Cardiac fibroblast (primary cell): ENCODE data around the gene SERPINA4.

Source experiments
- DNase-seq, 2 donors: peaks; one replicate each; pipeline versions ENCODE4 v3.0.0 to v3.0.0-alpha.2; 2010; ENCODE audit warnings: low read depth in 2 of 2
- H3K4me3 ChIP-seq, 2 donors: replicated peaks in 1 of 2; 1 replicate in 1 of 2; 2 replicates in 1 of 2; pipeline ENCODE4 v1.5.1; 2011; ENCODE audit warnings: low read depth in 2 of 2, low read length in 2 of 2, mild to moderate bottlenecking in 2 of 2, moderate library complexity in 1 of 2
- CTCF ChIP-seq: IDR thresholded peaks from one replicate; pipeline ENCODE4 v1.5.1; 2011; ENCODE audit warnings: low read depth, mild to moderate bottlenecking, low read length, inconsistent platforms

SERPINA4 gene

DNA sequence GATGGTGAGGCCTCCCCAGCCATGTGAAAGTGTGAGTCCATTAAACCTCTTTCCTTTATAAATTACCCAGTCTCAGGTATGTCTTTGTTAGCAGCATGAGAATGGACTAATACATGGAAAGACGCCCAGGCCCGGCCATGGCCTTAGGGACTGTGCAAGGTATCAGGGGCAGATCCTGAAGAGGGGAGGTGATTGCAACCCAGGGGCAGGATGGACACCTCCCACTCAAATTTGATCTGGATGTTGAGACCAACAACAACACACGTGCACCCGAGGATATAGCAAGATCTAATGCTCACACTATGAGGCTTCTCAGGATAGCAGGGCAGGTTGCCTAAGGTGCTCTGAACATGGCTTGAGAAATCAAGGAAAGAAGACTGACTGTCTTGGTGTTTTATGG is 13.5 kb upstream of the SERPINA4 start:
- no peak for DNase-seq
- no peak for TF ChIP-seq CTCF
- no peak overlapping the region for H3K4me3 ChIP-seq

GRCh38 chr14:94548131-94548998 is 12.9 kb upstream of the SERPINA4 start:
- DNase-seq: peak in 1 of 2 donors; percentile 55
- H3K4me3 ChIP-seq: no peak overlapping the region
- no peak for TF ChIP-seq CTCF

- H3K4me3 ChIP-seq: no peak overlapping the region
- peak; percentile 86 for TF ChIP-seq CTCF
- peak; percentile 66 to 74 for DNase-seq
Observed at GRCh38 chr14:94548999-94549985, 11.9 kb upstream of the SERPINA4 start.

DNA sequence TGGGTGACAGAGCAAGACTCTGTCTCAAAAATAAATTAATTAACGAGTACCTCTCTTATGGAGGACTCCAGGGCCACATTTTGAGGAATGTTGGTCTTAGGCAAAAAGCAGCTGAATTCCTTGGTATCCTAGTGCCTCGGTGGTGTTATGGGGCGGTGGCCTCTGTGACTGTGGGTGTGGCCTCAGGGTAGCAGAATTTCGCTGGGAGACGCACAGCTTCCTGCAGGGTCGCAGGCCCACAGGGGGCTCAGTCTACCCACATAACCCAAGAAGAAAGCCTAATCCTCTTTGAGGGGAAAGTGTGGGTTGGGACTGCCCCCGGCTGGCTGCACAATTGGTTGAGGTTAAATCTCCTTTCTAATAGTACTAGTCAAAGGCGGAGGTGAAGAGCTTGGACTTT is 11.2 kb upstream of the SERPINA4 start:
- H3K4me3 ChIP-seq: no peak overlapping the region
- TF ChIP-seq CTCF: no peak
- DNase-seq: no peak

- no peak for DNase-seq
- no peak overlapping the region for H3K4me3 ChIP-seq
- no peak for TF ChIP-seq CTCF
Observed at GRCh38 chr14:94555991-94556390, 5.3 kb upstream of the SERPINA4 start.

DNA sequence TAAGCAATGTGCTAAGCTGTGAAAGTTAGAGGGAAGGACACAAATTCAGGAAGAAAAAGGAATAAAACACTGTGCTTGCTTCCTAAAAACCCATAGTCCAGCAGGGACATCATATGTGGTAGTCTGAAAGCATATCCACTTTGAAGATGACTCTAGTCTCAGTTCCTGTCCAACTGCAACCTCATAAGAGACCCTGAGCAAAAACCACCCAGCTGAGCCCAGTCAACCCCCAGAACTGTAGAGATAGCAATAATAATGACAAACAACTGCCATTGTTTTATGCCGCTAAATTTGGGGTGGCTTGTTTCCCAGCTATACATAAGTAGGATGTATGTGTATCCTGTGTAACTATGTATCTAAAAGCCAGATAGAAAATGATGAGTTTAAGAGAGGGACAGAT is 3.9 kb upstream of the SERPINA4 start:
- TF ChIP-seq CTCF: no peak
- H3K4me3 ChIP-seq: no peak overlapping the region
- no peak for DNase-seq
